ENCODE data around the gene ACOX1.

Gene ACOX1

DNA sequence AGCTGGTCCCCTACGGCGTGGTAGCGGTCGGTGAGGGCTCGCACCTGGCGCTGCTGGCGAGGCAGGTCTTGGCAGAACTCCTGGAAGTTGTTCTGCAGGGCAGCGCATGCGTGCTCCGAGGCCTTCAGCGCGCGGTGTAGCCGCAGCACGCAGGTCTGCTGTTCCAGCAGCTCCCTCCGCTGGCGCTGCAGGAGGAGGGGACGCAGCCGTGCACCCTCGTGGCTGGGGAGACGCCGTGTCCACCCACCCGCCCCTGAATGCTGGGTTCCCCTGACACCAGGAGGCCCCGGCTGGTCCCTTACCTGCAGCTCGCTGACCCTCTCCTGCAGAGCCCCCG is 35.9 kb upstream of the ACOX1 start:
- TF ChIP-seq, protein P1, sequence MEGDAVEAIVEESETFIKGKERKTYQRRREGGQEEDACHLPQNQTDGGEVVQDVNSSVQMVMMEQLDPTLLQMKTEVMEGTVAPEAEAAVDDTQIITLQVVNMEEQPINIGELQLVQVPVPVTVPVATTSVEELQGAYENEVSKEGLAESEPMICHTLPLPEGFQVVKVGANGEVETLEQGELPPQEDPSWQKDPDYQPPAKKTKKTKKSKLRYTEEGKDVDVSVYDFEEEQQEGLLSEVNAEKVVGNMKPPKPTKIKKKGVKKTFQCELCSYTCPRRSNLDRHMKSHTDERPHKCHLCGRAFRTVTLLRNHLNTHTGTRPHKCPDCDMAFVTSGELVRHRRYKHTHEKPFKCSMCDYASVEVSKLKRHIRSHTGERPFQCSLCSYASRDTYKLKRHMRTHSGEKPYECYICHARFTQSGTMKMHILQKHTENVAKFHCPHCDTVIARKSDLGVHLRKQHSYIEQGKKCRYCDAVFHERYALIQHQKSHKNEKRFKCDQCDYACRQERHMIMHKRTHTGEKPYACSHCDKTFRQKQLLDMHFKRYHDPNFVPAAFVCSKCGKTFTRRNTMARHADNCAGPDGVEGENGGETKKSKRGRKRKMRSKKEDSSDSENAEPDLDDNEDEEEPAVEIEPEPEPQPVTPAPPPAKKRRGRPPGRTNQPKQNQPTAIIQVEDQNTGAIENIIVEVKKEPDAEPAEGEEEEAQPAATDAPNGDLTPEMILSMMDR (conservative IDR thresholded peaks at IDR 0.05; ENCODE audit: low read length) = no peak
- no peak overlapping the region for H3K4me3 ChIP-seq (ENCODE audit: low read length)
- DNase-seq (ENCODE audit: low read depth) = no peak

DNA sequence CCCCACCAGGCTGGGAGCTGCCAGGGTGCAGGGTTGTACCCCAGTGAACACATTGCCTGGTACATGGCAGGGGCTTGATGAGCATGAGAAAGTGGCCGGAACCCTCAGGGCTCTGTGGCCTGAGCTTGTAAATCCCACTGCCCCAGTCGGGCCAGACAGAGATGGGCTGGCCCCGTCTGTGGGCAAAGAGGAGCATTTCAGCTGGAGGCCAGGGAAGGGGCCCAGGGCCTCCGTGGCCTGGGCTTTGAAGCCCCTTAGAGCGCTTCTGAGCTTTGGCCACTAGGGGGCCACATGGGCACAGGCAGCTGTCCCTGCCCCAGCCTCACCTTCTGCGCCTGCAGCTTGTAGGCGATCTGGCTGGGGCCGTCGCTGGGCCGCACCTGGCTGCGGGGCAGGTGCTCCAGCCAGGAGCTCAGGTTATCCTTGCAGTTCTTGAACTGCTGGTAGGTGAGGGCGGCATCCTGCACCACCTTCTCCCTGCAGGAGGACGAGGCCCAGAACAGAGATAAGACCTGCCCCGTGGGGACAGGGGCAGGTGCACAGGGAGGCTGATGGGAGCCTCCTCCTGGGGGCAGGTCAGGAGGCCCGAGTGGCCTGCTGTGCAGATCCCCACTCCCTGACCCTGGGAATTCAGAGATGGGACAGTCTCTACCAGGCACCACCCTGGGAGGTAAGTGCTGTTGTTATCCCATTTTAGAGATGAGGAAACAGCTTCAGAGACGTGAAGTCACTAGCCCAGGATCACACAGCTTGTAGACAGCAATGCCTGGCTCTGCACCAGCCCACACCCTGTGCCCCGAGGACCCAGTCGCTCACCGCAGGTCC is 35.3 kb upstream of the ACOX1 start:
- DNase-seq (ENCODE audit: low read depth) = peak; percentile 54
- H3K4me3 ChIP-seq (ENCODE audit: low read length) = no peak overlapping the region
- TF ChIP-seq, protein P1 (conservative IDR thresholded peaks at IDR 0.05; ENCODE audit: low read length) = peak; percentile 84

DNA sequence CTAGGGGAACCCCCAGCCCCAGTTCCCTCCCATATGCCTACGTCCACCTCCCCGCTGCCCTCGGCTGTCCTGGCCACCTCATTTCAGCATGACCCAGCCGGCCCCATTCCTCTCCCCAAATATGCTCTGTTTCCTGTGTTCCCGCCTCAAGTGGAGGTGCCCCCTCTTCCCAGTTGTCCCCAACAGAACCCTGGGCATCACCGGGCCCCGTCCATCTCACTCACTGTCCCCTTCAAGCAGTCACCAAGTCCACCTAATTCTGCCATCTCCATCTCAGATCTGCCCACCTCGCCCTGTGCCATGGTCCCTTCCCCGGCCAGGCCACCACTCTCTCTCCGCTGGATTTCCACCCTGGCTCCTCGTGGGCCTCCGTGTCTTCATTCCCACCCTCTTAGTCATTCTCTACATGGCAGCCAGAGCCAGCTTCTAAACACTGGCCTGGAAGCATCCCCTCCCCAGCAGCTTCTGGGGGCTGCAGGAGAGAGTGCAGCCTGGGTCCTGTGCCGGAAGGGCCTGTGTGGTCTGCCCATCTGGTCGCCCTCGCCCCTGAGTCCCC is 34.5 kb upstream of the ACOX1 start:
- DNase-seq (ENCODE audit: low read depth) = no peak
- H3K4me3 ChIP-seq (ENCODE audit: low read length) = no peak overlapping the region
- TF ChIP-seq, protein P1 (conservative IDR thresholded peaks at IDR 0.05; ENCODE audit: low read length) = no peak

DNA sequence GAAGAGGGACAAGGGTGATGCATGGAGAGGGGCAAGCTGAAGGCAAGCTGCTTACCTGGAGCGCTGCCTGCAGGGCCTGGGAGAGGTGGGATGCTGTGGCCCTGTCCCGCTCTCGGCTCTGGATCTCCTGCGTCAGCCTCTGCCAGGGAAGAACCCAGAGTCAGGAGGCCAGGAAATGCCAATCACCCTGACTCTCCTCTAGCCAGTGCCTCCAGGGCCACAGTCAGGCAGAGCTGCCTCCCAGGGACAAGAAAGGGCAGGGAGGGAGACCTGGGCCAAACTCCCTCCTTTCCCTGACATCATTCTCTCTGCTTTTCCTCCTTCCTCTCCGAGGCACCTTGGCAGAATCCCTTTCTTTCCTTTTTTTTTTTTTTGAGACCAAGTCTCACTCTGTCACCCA is 33.0 kb upstream of the ACOX1 start:
- no peak for DNase-seq (ENCODE audit: low read depth)
- no peak overlapping the region for H3K4me3 ChIP-seq (ENCODE audit: low read length)
- TF ChIP-seq, protein P1 (conservative IDR thresholded peaks at IDR 0.05; ENCODE audit: low read length) = no peak

DNA sequence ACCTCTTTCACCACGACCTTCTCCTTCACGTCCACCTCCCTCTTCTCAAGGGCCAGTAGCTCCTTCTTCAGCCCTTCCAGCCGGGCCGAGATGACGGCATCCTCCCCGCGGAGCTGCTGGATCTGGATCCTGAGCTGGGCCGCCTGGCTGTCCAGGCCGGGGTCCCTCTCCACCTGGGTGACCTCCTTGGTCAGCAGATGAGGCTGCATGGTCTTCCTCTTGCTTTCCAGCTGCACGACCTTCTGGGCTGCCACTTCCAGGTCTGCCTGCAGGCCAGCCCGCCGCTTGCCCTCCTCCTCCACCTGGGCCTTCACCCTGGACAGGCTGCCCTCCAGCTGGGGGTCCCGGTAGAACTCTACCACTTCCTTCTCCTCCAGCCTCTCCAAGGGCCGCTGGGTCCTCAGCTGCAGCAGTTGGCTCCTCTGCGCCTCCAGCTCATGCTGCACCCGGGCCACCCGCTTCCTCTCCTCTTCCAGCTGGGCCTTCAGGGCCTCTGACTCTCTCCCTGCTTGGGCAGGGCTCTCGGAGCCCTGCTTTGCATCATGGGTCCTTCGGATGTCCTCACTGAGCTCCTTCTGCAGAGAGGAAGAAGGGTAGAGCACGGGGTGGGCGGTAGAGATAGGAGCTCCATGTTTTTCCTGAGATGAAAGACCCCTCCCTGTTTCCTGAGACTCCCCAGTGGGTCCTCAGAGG is 31.1 kb upstream of the ACOX1 start:
- no peak for DNase-seq (ENCODE audit: low read depth)
- TF ChIP-seq, protein P1 (conservative IDR thresholded peaks at IDR 0.05; ENCODE audit: low read length) = no peak
- no peak overlapping the region for H3K4me3 ChIP-seq (ENCODE audit: low read length)

DNA sequence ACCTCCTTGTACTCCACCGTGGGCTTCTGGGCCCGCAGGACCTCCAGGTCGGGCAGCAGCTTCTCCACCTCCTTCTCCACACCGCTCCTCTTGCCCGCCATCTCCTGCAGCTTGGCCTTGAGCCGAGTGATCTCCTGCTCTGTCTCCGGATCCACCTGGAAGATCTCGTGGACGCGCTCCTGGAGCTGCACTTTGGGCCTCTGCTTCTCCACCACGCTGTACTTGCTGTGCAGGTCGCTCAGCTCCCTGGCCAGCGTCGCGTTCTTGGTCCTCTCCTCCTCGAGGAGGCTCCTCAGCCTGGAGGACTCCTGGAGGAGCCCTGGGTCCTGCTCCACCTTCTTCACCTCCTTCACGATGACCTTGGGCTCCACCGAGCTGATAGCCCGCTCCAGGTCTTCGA is 30.5 kb upstream of the ACOX1 start:
- TF ChIP-seq, protein P1 (conservative IDR thresholded peaks at IDR 0.05; ENCODE audit: low read length) = no peak
- no peak for DNase-seq (ENCODE audit: low read depth)
- no peak overlapping the region for H3K4me3 ChIP-seq (ENCODE audit: low read length)

Measured in AG10803 (cell line).